Head of caudate nucleus (tissue), 42 donors: ENCODE results near the gene ARHGAP18.

Experiments used
- DNase-seq, 42 donors: peaks; one replicate each; pipeline versions ENCODE4 v3.0.0 to v3.0.0-alpha.2; 2020 to 2021; ENCODE audit warnings: mixed read lengths in 7 of 42
- intact Hi-C: fragments of 100-400 bp; cut with DNase I; formaldehyde crosslinking; loops from one replicate; pipeline ENCODE4 v1.15.0; 2022

ARHGAP18 gene

DNA sequence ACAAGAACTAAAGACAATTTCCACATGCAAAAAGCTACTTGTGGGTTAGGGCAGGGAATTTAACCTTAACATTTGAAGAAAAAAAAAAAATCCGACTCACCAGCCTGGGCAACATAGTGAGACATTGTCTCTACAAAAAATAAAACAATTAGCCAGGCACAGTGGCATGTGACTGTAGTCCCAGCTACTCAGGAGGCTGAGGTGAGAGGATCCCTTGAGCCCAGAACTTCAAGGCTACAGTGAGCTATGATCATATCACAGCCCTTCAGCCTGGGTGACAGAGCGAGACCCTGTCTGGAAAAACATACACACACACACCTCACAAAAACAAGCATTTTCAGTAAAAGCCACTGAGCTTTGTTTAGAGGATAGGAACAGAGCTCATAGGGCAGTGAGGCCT lies 56.2 kb downstream of the ARHGAP18 start:
- DNase-seq, result no peak
- intact Hi-C loops, result no loop called here

DNA sequence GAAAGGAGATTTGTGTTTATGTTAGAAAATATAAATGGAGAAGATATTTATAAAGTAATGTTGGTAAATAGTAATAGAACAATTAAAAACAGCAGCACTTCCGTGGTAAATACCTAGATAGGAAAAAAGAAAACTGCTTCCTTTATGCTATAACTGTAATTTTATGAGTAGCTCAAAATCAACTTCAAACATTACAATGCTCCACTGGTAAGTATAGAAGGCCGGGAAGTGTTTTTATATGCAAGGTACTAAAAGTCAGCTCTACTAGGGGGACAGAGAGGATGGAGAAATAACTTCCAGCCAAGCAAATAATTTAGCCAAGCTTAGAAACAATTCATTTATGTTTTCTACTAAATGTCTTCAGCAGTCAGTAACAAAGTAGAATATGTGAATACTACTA lies 56.7 kb downstream of the ARHGAP18 start:
- no peak for DNase-seq
- intact Hi-C loops, result no loop called here

DNA sequence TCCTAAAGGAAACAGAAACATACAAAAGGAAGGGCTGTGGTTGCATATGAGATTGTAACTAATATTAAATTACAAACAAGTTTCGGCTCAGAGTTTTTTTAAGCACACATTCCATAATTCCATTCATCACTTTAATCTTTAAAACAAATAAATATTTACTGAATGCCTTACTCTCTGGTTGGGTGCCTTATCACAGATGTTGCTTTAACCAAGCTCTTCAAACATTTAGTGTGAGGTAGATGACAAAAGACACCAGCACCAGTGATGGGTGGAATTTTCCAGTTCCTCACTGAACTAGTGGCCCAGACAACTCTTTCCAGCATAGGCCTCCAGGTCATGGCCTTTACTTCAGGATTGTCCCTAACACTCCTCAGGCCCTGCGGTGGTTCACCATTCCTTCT lies 58.7 kb downstream of the ARHGAP18 start:
- intact Hi-C loops, result no loop called here
- no peak for DNase-seq

DNA sequence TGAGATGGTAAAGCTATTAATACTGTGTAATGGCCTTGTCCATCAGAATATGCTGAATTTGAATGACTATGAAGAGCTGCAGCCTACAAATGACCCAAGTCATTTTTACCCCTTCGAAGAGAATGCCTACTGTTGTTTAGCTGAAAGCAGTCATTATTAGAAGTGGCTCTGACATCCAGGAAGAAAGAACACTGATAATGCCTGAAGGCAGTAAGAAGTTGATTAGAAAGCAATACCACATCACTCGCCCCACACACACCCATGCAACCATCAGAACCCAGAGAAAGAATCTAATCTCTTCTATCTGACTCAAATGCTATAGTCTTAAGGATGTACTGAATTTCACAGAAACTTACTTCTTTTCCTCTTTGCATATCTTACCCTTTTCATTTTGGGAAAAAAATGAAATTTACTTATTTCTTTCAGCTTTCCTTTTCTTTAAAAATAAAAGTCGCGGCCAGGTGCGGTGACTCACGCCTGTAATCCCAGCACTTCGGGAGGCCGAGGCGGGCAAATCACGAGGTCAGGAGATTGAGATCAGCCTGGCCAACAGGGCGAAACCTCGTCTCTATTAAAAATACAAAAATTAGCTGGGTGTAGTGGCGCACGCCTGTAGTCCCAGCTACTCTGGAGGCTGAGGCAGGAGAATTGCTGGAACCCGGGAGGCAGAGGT lies 61.0 kb downstream of the ARHGAP18 start:
- no peak for DNase-seq
- intact Hi-C loops, result no loop called here

DNA sequence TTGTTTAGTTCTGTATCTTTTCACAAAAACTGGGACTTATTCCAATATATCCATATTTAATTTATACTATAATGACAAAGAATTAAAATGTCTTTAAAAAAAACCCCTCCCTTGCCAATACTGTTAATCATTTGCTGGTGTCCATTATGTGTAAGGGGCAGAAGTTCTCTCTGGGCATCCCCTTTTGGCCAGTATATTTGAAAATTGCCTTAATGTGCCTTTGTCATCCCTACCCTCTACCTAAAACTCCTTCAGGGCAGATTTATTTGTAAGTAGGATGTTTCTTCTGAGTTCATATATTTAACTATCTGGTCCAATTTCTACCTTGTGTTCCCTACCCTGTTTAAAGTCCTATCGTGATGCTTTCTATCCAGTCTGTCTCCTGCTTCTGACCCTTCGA lies 62.9 kb downstream of the ARHGAP18 start:
- no peak for DNase-seq
- intact Hi-C loops, result no loop called here

DNA sequence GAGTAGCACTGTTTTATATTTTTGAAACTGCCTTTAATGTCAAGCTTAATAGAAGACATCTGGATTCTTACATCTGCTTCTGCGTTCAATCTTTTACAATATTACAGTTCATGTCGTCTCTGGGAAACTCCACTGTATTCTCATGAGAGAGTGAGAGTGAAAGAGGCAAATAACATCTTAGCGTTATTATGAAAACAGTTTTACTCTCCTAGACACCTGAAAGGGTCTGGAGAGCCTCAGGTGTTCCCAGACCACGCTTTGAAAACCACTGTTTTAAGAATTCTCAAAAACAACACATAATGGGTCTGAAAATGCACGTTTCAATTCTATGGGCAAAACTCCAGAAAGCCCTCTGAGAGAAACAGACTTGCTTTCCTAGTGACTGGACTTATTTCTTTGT lies 63.3 kb downstream of the ARHGAP18 start:
- intact Hi-C loops, result no loop called here
- DNase-seq, result no peak

DNA sequence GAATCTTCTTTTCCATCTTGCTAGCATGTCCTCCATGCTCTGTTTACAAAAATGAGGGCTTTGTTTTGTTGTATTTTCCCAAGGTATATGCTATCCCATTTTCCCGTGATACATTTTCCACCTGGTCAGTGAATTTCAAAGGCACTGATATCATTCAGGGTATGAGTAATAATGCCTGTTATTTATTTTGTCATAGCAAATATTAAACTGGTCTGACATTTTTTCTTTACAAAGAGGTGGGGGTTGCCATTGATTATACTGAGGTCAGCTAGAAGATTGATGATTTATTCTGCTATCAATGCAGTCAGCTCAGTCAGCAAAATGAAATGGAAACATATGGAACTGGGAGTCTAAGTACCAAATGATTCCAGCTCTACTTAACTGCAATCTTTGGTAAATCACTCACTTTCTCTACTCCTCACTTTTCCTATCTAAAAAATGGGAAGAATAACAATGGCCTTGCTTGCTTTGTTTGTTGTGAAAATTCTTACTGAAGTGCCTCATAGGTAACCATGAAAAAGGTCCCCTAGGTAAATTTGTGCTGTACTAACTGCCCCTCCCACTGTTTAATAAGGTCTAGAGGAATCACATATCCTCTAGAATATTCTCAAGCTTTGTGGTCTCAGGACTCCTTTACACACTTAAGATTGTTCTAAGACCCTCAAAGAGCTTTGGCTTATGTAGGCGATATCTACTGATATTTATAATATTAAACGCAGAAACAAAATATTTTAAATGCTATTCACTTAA lies 64.0 kb downstream of the ARHGAP18 start:
- intact Hi-C loops, result no loop called here
- no peak for DNase-seq

DNA sequence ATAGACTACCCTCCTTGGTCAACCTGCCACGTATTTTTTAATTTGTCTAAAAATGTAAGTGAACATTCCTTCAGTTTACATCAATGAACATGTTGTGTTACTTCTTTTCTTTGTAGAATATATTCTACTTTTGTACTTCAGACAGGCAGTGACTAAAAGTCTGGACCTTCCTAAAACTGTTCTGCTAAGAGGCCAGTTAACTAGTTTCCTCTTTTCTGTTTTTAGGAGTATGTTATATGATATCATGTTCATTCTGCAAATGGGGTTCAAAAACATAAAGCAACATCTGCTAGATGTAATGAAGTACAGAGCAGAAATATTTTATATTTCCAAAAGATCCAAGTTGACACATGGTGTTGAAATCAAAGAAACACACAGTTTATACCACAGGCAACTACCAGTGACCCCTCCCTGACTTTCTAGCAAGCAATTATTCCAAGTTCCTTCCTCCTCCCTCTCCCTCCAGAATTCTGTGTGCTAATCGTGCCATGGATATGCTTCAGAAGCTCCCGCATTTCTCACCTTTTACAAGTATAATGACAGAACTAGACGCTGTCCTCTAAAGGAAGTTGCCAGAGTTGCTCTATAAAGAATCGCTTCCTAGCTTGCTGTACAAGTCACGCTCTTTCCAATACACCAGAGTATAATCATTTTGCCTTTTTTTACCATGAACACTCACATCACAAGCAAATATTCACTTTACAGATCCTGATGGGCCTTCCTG lies 64.7 kb downstream of the ARHGAP18 start:
- no peak for DNase-seq
- intact Hi-C loops, result no loop called here

DNA sequence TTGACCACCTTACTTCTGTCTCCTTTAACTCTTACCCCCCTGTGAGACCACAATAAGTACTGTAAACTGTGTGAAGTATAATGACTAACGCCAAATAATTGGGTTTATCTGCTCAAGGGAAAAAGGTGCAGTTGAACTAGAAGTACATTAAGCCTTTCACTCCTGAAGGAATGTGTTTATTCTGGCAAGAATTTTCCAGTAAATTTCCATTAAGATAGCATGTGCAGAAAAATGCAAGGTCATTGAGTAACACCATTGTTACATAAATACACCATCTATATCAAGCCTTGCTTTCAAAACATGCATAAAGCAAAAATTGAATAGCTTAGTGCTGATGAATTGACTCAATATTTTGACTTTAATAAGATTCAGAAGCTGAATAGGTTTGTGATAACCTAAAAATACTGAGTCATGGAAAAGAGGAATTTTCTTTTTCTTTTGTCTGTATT lies 65.4 kb downstream of the ARHGAP18 start:
- no peak for DNase-seq
- intact Hi-C loops, result no loop called here

DNA sequence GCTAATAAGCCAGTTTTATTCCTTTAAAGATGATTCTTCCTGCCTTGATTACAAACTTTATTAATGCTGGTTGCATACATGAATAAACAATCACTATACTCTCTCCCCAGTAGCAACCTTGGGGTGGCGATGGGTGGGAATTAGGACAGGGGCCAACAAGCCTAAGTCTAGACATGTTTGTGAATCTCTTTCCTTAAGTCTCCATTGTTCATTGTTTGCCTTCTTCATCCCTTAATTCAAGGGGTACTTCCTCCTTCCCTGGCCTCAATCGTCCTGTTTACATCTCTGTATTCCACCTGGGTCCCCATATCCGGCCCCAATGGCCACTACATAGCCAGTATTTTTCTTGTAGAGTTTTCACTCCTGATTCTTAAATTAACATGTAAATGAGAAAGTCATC lies 66.0 kb downstream of the ARHGAP18 start:
- intact Hi-C loops, result no loop called here
- DNase-seq, result no peak

DNA sequence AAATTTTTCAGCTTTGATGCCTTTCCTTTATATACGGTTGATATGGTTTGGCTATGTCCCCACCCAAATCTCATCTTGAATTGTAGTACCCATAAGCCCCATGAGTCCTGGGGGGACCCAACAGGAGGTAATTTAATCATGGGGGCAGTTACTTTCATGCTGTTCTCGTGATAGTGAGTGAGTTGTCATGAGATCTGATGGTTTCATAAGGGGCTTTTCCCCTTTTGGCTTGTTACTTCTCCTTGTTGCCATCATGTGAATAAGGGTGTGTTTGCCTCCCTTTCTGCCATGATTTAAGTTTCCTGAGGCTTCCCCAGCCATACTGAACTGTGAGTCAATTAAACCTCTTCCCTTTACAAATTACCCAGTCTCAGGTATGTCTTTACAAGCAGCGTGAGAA lies 66.8 kb downstream of the ARHGAP18 start:
- DNase-seq, result no peak
- intact Hi-C loops, result no loop called here

DNA sequence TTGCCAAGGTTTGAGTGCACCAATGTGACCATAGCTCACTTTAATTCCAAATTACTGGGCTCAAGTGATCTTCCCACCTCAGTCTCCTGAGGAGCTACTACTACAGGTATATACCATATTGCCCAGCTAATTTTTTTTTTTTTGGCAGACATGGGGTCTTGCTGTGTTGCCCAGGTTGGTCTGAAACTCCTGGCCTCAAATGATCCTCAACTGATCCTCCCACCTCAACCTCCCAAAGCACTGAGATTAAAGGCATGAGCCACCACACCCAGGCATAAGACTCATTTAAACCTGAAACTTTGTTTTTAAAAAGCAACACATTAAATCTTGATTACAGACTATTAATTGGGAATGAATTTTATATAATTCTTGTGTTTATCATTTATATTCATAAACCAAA lies 67.7 kb downstream of the ARHGAP18 start:
- no peak for DNase-seq
- intact Hi-C loops, result no loop called here

DNA sequence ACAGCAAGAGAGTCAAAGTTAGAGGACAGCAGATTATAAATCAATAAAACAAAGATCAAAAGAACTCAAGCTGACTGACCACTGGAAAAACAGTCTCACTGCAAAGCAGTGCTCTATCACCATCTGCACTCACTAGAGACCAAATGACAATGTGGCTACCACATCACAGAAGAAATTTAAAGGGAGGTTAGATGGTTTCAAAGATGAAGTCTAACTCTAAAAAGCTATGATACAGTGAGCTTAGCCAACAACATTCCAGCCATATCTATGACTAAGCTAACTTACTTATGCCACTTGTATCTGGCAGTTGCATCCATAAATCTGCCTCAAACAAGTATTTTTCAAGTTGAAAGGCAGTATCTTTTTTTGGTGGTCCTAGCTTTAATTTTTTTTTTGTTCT lies 68.6 kb downstream of the ARHGAP18 start:
- DNase-seq, result no peak
- intact Hi-C loops, result no loop called here

DNA sequence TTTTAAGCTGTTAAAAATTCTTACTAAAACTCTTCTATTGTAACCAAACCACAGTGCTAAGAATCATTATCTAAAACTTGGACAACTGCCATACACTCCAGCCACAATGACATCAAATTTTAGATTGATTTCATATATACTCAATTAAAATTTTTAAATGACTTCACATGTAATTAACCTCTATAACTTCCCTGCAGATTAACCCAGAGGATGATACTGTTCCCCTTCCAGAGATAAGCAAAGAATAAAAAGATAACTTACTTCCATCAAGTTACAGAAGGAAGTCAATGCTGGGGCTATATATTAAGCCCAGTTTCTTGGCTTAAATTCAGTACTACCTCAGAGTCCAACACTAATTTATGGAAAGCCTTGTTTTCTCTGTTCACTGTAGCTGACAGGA lies 71.3 kb downstream of the ARHGAP18 start:
- DNase-seq, result no peak
- intact Hi-C loops, result no loop called here

DNA sequence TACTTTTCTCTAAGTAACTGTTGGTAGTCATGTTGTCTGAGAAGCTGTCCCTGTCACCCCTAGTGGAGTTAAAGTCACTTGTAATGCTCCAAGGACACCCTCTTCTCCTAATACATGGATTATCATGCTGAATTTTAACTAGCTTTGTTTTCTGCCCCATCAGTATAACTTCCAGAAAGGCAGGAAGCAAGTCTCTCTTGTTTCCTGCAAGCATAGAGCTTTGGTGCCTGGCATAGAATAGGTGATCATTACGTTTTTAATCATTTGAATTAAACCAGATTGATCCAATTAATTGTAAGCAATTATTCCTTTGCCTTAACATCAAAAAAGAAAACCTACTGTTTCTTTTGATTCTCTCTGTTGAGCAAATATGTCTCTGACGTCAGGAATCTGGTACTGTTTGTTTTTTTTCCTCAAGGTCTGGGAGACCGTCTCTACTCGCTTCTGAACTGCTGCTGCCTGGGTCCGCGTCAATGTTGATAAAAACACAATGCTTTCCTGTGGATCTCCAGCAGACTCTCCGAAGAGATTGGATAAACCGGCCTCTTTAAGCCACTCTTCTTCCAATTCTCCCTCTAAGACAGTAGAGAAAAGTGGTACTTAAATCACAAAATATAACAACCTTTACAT lies 71.8 kb downstream of the ARHGAP18 start:
- intact Hi-C loops, result no loop called here
- DNase-seq, result no peak

DNA sequence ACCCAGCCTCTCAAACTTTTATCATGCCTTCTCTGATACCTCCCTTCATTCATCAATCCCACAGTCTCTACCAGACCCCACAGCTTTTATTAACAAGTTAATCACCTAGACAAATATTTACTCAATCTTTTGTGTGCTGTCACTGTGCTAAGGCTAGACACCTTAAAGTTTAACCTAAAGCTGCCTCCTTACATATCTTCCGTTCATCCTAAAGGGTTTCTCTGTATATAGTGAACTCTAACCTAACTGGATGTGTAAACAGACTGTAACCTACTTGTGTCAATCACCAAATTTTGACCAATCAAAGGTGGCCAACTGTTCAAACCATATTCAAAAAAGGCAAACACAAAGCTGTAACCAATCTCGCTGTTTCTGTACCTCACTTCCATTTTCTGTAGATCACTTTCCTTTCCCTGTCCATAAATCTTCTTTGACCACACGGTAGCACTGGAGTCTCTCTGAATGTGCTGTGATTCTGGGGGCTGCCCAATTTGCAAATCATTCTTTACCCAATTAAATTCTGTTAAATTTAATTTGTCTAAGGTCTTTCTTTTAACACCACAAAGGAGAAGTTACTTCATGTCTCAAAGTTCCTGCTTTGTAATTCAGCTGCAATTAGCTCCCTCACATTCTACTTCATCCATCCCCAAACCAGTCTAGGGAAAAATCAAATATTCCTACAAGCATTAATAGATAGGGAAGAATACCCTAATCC lies 72.5 kb downstream of the ARHGAP18 start:
- DNase-seq, result no peak
- intact Hi-C loops, result no loop called here

DNA sequence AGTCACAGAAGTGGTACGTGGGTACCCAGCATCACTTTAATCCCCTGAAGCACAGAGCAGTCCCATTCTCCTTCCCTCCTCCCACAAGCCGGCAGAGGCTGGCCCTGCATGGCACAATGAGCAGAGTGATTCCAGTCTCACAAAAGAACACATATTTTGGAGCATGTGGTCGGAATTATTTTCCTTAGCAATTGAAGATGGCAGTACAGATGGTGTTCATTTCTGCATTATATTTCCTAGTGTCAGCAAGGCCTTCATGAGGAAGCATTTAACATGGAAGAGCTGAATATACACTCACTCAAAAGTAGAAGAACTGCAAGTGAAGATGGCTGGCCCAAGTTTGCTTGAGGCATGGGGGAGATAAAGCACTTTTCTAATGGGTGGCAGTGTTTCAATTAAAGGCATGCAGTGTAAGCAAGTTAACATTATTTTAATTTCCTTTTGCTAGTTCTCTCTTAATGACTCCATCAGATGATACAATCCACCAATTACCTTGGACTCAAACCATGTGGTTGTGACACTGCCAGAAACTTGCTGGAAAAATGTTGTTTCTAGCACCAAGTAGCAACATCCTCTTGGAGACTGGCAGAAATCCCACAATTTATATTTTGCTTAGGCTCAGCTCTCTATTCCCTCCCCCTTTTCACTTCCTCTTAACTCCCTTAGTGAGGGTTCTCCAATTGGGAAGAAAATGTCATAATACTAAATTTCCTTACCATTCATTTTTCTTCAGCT lies 74.4 kb downstream of the ARHGAP18 start:
- no peak for DNase-seq
- intact Hi-C loops, result no loop called here

DNA sequence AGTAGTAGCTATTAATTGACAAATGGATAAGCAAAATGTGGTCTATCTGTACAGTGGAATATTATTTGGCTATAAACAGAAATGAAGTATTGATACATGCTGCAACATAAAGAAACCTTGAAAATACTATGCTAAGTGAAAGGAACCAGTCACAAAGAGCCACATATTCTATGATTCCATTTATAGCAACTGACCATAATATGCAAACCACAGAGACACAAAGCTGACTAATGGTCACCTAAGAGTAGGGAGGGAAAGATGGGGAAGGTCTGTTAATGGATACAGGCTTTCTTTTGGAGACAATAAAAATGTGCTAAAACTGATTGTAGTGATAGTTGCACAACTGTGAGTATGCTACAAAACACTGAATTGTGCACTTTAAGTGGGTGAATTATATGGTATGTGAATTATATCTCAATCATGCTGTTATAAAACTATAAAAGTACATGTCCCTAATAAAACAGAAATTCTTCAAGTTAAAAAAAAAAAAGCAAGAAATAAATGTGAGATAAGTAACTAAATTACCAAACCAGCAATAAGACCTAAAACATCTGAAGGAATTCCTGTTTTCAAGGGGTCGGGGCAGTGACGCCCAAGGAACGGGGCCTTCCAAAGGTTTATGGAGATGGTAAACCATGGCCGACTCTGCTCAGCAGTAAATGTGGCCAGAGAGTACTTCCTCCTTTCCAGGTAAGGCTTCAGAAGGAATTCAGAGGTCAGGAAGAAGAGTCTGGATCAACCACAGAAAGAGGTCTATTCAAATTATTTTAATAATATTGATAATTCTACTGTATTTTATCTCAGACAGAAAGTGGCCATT lies 75.4 kb downstream of the ARHGAP18 start:
- DNase-seq, result no peak
- intact Hi-C loops, result no loop called here
